ENCODE measurements around the gene KRTAP10-5.

GRCh38 chr21:44539046-44539445 lies 41.4 kb downstream of the KRTAP10-5 start:
- TF ChIP-seq CTCF (IDR thresholded peaks at IDR 0.05) (no peak), EP300 (IDR thresholded peaks at IDR 0.05) (no peak), POLR2A (IDR thresholded peaks at IDR 0.05) (no peak)

Data from tibial nerve (tissue), 4 donors.